HG03066 (cell line): ENCODE measurements around the gene SLC1A7.
"Not testable (repeated sequence)": the region's sequence is repeated elsewhere in the genome, so short reads cannot be mapped to it uniquely, and the experiment has no call there.

Experiments used
- ATAC-seq: cut with Tn5 transposase; IDR thresholded peaks from one replicate; pipeline ENCODE4 v1.9.1; 2021; ENCODE audit warnings: low read depth; ENCODE audit not compliant: unreplicated experiment

Gene SLC1A7

DNA sequence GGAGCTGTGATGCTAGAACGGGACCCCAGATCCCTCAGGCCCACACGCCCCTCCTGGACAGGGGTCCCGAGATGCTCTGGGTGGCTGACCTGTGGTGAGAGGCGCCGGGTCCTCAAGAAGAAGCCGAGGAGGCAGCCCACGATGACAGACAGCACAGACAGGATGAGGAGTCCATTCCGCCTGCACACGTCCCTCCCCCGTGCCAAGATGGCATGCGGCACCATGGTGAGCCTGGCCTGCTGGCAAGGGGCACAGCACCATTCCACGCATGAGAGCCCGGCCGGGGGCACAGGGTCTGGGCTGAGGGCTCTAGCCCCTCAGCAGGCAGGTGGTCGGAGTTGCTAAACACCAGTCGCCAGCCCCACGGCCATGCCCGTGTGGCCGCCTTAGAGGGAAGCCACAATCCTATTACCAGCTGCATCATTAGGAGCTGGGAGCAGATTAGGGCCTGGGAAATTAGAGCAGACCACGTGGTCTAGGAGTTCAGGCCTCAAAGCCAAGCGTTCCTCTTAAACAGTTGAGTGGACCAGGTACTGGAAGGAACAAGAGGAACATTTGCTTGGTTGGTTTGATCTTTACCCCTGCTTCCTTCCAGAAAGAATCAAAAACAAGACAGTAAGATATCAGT lies at the start of gene SLC1A7:
Gene SLC1A7, minus strand, starts transcription at position 413 of the 628 bp plus-strand sequence. Its CDS starts 189 bp downstream, at position 224.
- no peak for ATAC-seq

- ATAC-seq: no peak
These were observed 47.8 kb upstream of the SLC1A7 start for GRCh38 chr1:53190210-53190611.

DNA sequence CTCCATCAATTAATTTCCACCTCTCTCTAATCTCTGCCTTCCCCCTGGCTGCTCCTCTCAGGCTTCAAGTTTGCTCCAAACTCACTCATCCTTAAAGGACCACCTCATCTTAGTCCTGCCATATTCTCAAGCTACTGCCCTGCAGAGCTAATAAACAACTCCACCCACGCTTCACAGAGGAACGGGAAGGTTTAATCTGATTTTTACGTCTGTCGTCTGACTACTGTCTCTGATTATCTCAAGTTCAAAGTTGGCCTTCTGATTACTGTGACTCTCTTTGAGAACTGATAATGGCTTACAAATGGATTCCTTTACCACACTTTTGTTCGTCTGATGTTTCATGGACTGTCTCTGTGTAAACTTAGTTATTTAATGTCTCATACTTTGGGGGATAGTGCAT lies 46.6 kb upstream of the SLC1A7 start:
- no peak for ATAC-seq

DNA sequence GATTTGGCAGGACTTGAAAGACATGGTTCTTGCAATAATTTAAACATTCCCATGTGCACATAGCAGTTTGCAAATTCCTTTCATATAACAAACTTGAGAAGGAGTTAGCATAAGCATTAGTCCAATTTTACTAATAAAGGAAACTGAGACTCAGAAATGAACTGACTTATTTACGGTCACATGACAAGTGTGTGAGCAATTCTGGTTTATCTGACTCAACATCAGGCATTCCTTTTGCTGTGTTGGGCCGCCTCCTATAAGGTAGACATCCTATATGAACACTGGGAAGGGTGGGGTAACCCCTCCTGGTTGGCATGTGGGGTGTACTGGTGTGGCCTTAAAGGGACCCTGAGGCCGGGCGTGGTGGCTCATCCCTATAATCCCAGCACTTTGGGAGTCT lies 45.7 kb upstream of the SLC1A7 start:
- no peak for ATAC-seq

DNA sequence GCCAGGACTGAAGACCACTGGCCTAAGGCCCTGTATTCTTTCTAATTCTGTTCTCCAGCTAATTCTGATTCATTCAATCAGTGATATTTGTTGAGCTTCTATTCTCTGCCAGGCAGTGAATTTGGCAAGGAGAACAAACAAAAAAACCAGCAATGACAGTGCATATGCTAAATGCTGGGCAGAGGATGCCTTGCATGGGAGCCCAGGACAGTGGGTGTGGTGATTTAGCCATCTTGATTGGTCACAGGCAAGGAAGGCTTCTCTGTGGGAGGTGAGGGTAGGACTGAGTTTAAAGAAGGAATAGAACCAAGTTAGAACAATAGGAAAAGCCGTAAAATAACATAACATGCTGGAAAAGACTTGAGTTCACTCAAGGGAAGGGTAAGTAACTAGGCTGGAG lies 45.0 kb upstream of the SLC1A7 start:
- ATAC-seq: no peak

DNA sequence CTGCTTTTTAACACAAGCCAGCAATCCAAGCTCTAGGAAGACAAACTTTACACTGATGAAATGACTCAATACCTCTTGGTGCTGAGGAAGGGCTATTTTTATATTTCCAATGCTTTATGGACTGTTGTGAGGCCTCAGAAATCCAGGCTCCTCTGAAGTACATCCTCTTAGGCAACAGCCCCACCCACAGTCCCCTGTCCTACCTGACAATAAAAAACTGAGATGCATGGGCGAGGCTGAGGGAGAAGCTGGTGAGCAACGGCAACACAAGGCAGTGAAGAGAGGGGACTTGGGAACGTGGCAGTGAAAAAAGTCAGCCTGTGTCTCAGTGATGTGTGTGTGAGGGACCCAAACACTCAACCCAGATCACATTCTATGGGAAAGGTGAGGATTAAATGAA lies 44.1 kb upstream of the SLC1A7 start:
- no peak for ATAC-seq

GRCh38 chr1:53185955-53186297 lies 43.5 kb upstream of the SLC1A7 start:
- not testable (repeated sequence) for ATAC-seq

DNA sequence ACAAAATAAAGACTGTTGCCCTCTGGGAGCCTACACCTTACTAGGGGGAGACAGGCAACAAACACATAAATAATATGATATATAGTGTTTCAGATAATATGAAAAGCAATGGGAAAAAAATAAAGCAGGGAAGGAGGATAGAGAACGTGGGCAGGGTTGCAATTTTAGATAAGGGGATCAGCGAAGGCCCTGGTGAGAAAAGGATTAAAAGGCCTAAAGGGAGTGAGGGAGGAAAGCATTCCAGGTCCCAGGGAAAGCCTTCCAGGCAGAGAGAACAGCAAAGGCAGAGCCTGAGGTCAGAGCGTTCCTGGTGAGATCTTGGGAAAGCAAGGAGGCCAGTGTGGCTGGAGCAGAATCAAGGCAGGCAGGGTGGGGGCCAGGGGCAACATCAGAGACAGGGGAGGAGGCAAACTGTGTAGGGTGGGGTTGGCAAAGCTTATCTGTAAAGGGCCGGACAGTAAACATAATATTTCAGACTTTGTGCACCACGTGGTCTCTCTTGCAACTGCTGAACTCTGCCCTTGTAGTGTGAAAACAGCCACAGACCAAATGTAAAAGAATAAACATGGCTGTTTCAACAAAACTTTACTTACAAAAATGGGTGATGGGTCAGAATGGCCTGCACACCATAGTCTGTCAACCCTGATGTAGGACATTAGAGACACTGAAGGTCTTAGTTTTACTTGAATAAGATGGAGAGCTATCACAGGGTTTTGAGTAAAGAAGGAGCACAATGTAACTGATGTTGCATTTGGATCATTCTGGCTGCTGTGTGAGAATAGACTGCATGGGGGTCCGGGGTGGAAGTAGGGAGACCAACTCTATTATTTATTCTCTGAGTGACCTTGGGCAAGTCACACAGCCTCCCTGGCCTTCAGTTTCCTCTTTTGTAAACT lies 40.9 kb upstream of the SLC1A7 start:
- ATAC-seq: no peak

- no peak for ATAC-seq
These were observed 40.3 kb upstream of the SLC1A7 start for GRCh38 chr1:53182716-53183094.

DNA sequence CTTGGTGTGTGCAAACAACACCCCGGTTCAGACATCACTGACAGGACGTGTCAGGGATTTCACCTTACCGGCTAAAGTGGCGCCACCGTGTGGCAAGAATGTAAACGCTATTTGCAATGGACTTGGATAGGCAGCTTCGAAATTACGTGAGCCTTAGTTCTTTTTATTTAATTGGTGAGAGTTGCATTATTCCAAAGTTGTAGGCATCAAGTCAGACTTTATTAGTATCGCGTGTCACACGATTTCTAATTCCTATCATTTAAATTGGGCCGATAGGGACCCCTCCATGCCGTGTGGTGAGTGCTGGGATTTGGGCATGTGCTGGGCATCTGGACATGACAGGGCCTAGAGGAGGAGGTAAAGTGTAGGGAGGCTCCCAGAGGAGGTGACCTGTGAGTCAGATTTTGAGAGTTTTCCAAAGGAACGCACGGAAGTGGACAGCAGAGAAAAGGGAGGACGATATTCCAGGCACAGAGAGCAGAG lies 39.7 kb upstream of the SLC1A7 start:
- no peak for ATAC-seq

GRCh38 chr1:53180951-53181350 lies 38.5 kb upstream of the SLC1A7 start:
- no peak for ATAC-seq

- no peak for ATAC-seq
These were observed 37.8 kb upstream of the SLC1A7 start for GRCh38 chr1:53180226-53180625.

- no peak for ATAC-seq
These were observed 34.2 kb upstream of the SLC1A7 start for GRCh38 chr1:53176452-53177208.

DNA sequence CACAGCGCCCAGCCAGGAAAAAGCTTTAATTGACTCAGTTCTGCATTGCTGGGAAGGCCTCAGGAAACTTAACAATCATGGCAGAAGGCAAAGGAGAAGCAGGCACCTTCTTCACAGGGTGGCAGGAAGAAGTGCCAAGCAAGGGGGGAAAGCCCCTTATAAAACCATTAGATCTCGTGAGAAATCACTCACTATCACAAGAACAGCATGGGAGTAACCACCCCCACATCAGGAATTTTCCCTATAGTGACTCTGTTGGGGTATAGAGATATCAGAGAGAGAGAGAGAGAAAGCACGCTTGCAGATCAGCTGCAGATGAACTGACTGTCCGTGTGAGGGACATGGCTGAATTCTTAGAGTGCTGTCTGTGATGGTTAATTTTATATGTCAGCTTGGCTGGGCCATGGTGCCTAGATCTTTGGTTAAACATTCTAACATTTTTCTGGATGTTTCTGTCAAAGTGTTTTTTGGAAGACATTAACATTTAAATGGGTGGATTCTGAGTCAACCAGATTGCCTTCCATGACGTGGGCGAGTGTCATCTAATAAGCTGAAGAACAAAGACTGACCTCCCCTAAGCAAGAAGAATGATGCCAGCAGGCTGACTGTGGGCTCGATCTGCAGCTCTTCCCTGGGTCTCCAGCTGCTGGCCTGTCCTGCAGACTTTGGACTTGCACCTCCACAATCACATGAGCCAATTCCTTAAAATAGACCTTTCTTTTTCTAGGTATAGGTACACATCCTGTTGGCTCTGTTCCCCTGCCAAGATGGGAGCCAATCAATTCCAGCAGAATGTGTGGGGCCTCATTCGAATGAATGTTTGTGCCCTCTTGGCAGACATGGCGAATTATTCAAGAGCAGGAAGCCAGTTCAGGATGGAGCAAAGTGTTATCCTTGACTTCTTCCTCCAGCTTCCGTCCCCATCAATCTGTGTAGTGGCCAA lies 32.8 kb upstream of the SLC1A7 start:
- ATAC-seq: no peak

DNA sequence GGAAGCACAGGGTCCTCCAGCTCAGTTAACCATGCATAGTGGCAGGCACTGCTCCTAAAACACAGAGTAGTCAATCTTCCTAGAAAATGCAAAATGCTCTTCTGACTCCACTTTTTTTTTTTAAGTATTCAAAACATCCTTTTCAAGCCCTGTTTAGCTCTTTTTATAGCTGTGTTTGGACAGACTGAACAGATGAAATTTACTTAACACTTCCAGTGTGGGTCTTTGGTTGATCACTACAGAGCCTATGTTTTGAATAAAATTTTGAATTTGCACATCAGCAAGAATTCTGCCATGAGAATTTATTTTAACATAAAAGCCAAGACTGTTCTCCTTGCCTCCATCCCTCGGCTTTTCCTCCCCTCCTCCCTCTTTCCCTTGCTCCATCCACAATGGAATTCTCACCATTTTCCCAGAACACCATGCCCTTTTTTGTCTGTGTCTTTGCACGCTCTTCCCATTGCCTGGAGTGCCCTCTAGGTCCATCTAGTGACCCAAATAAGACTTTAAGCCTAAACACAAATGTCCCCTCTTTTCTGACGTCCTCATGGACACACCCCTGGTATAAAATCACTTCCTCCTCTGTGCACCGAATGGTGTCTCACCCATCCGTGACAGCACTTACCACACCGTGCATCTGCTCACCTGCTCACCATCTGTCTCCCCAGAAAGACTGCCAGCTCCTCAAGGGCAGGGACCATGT lies 30.1 kb upstream of the SLC1A7 start:
- ATAC-seq: no peak

DNA sequence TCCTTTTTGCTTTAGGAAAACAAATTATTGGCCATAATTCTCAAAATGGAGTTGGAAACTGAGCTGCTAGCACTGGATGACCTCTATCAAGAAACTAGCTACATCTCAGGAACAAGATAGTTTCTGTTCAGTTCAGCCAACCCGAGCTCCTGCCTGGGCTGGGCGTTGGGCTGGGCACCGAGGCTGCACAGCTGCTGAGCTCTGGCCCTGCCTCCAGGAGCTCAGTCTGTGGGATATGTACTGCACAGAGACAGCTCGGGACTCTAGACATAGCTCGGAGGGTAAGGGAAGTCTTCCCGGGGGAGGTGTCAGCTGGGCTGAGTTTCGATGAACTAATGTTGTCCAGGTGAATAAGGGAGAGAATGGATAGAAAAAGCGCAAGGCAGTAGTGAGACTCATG lies 24.5 kb upstream of the SLC1A7 start:
- no peak for ATAC-seq

- ATAC-seq: no peak
These were observed 23.9 kb upstream of the SLC1A7 start for GRCh38 chr1:53166366-53166765.

- no peak for ATAC-seq
These were observed 23.0 kb upstream of the SLC1A7 start for GRCh38 chr1:53165408-53165961.

DNA sequence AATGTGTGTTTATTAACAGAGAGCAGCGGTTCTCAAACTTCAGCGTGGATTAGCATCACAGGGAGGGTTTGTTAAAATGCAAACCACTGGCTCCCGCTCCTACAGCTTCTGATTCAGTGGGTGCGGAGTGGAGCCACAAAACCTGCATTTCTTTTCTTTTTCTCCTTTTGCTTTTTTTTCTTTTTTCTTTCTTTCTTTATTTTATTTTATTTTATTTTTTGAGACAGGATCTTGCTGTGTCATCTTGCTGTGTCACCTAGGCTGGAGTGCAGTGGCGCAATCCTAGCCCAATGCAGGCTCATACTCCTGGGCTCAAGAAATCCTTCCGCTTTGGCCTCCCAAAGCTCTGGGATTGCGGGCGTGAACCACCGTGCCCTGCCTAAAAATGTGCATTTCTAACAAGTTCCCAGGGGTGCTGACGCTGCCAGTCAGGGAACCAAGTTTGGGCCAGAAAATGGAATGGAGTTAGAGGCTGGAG lies 20.9 kb upstream of the SLC1A7 start:
- no peak for ATAC-seq
